H1 (cell line): ENCODE measurements around the gene MPND. TPM values are rescaled to one million over a fixed set of nuclear protein-coding genes. Genes with fewer than 3 reads are reported as not detected.

Experiments used
- BCL11A ChIP-seq, 2 experiments: IDR thresholded peaks; one replicate each; pipeline ENCODE4 v1.6.1; 2011; ENCODE audit warnings: low read depth in 2 of 2, low read length in 2 of 2, mild to moderate bottlenecking in 2 of 2
- CTCF ChIP-seq, 3 experiments: IDR thresholded peaks; 1 replicate in 2 of 3; 2 replicates in 1 of 3; pipeline versions ENCODE4 v1.5.1 to v1.6.1; 2011; ENCODE audit warnings: low read length in 3 of 3, mild to moderate bottlenecking in 3 of 3, inconsistent platforms in 2 of 3, low read depth in 1 of 3, moderate library complexity in 1 of 3; ENCODE audit not compliant: insufficient read depth in 1 of 3; ENCODE audit errors: control extremely low read depth in 1 of 3
- NANOG ChIP-seq: IDR thresholded peaks from 2 replicates; pipeline ENCODE4 v1.6.1; 2011; ENCODE audit warnings: low read length, low read depth, mild to moderate bottlenecking, inconsistent platforms; ENCODE audit not compliant: insufficient read depth, poor library complexity, severe bottlenecking
- polyA plus RNA-seq, 7 experiments: library from polyadenylated mRNA; depleted of rRNA in 3 of 7; stranded (reverse) in 5 of 7; unstranded in 2 of 7; fragments of >200 nt in 5 of 7; fragments of 200-250 nt in 2 of 7; gene quantifications; 1 replicate in 5 of 7; 2 replicates in 1 of 7; 4 replicates in 1 of 7; pipeline versions ENCODE4 v1.2.1 to v1.2.3, GENCODE V29; 2011 to 2013; ENCODE audit warnings: missing spikeins in 2 of 7, mixed read lengths in 2 of 7
- total RNA-seq: library from RNA; stranded (reverse); fragmentation: NEBNext Ultra II Directional; extraction: Animal tissue kit (Norgen Biotek cat#: 25700); gene quantifications from 2 replicates; pipeline ENCODE4 v1.2.1, GENCODE V29; 2021

The MPND gene
- total and polyA plus RNA-seq, 2 of the 8 experiments (the other 6 are each of a cell fraction or from before 2014, with no cell fraction given): 22.9 to 27.7 TPM

- no peak for TF ChIP-seq CTCF (IDR thresholded peaks at IDR 0.05; ENCODE audit: control extremely low read depth in 1 of 3, insufficient read depth in 1 of 3, low read depth in 1 of 3, low read length in 3 of 3)
- peak; percentile 95 for TF ChIP-seq NANOG
- peak; percentile 35 to 67 for TF ChIP-seq BCL11A (IDR thresholded peaks at IDR 0.05; ENCODE audit: low read depth in 2 of 2, low read length in 2 of 2)
Observed at GRCh38 chr19:4409123-4409933, 66.0 kb downstream of the MPND start (continued).

Other genes starting within 250 kb of the MPND start
- 161 and 162 TPM in 2 replicates for gene MAP2K2, start 219.4 kb upstream of the MPND start, total RNA-seq
- gene MAP2K2, start 219.4 kb upstream of the MPND start, polyA plus RNA-seq (2011; rRNA removed): 111 and 194 TPM in 2 replicates
- gene CREB3L3, start 189.9 kb upstream of the MPND start, total RNA-seq: not detected in 2 replicates
- gene CREB3L3, start 189.9 kb upstream of the MPND start, polyA plus RNA-seq (2011; rRNA removed): 0.12 and 0.17 TPM in 2 replicates
- gene SIRT6, start 161.0 kb upstream of the MPND start, total RNA-seq: 23.9 and 25.2 TPM in 2 replicates
- 27.0 and 39.3 TPM in 2 replicates for gene SIRT6, start 161.0 kb upstream of the MPND start, polyA plus RNA-seq (2011; rRNA removed)
- gene ANKRD24, start 160.9 kb upstream of the MPND start, total RNA-seq: 14.1 and 14.5 TPM in 2 replicates
- 7.6 and 15.1 TPM in 2 replicates for gene ANKRD24, start 160.9 kb upstream of the MPND start, polyA plus RNA-seq (2011; rRNA removed)
- 0.99 and 1.1 TPM in 2 replicates for gene EBI3, start 114.0 kb upstream of the MPND start, total RNA-seq
- gene EBI3, start 114.0 kb upstream of the MPND start, polyA plus RNA-seq (2011; rRNA removed): 5.2 and 8.4 TPM in 2 replicates
- 26.8 and 28.6 TPM in 2 replicates for gene YJU2, start 96.5 kb upstream of the MPND start, total RNA-seq
- gene YJU2, start 96.5 kb upstream of the MPND start, polyA plus RNA-seq (2011; rRNA removed): 27.7 and 35.4 TPM in 2 replicates
- gene SHD, start 64.3 kb upstream of the MPND start, total RNA-seq: 5.8 and 7.3 TPM in 2 replicates
- 10.7 and 15.5 TPM in 2 replicates for gene SHD, start 64.3 kb upstream of the MPND start, polyA plus RNA-seq (2011; rRNA removed)
- 0.38 and 0.41 TPM in 2 replicates for gene TMIGD2, start 41.2 kb upstream of the MPND start, total RNA-seq
- 0.39 and 0.58 TPM in 2 replicates for gene TMIGD2, start 41.2 kb upstream of the MPND start, polyA plus RNA-seq (2011; rRNA removed)
- 54.8 and 58.8 TPM in 2 replicates for gene FSD1, start 39.0 kb upstream of the MPND start, total RNA-seq
- 181 and 194 TPM in 2 replicates for gene FSD1, start 39.0 kb upstream of the MPND start, polyA plus RNA-seq (2011; rRNA removed)
- gene STAP2, start 4.7 kb upstream of the MPND start, total RNA-seq: 15.3 and 18.1 TPM in 2 replicates
- gene STAP2, start 4.7 kb upstream of the MPND start, polyA plus RNA-seq (2011; rRNA removed): 33.6 and 37.3 TPM in 2 replicates
- 102 TPM in 2 replicates for gene SH3GL1, start 57.0 kb downstream of the MPND start, total RNA-seq
- gene SH3GL1, start 57.0 kb downstream of the MPND start, polyA plus RNA-seq (2011; rRNA removed): 81.5 and 120 TPM in 2 replicates
- gene CHAF1A, start 59.1 kb downstream of the MPND start, total RNA-seq: 146 and 147 TPM in 2 replicates
- gene CHAF1A, start 59.1 kb downstream of the MPND start, polyA plus RNA-seq (2011; rRNA removed): 122 and 190 TPM in 2 replicates
- gene UBXN6, start 114.2 kb downstream of the MPND start, total RNA-seq: 28.0 and 29.9 TPM in 2 replicates
- gene UBXN6, start 114.2 kb downstream of the MPND start, polyA plus RNA-seq (2011; rRNA removed): 43.8 and 63.0 TPM in 2 replicates
- gene HDGFL2, start 128.7 kb downstream of the MPND start, total RNA-seq: 102 and 106 TPM in 2 replicates
- 31.1 and 46.8 TPM in 2 replicates for gene HDGFL2, start 128.7 kb downstream of the MPND start, polyA plus RNA-seq (2011; rRNA removed)
- 0.45 and 0.54 TPM in 2 replicates for gene PLIN4, start 174.9 kb downstream of the MPND start, total RNA-seq
- gene PLIN4, start 174.9 kb downstream of the MPND start, polyA plus RNA-seq (2011; rRNA removed): 0.35 and 0.67 TPM in 2 replicates
- gene PLIN5, start 191.7 kb downstream of the MPND start, total RNA-seq: 1.8 and 2.0 TPM in 2 replicates
- 2.5 and 2.6 TPM in 2 replicates for gene PLIN5, start 191.7 kb downstream of the MPND start, polyA plus RNA-seq (2011; rRNA removed)
- 0.36 and 0.48 TPM in 2 replicates for gene LRG1, start 196.5 kb downstream of the MPND start, total RNA-seq
- 0.64 and 0.79 TPM in 2 replicates for gene LRG1, start 196.5 kb downstream of the MPND start, polyA plus RNA-seq (2011; rRNA removed)
- gene SEMA6B, start 216.1 kb downstream of the MPND start, total RNA-seq: 54.4 and 56.7 TPM in 2 replicates
- gene SEMA6B, start 216.1 kb downstream of the MPND start, polyA plus RNA-seq (2011; rRNA removed): 31.3 and 54.9 TPM in 2 replicates